Renal cortex interstitium (tissue), 11 donors: ENCODE measurements around the gene SEL1L3. TPM values are rescaled to one million over a fixed set of nuclear protein-coding genes. Genes with fewer than 3 reads are reported as not detected.

Experiments
- DNase-seq, 11 donors: peaks; one replicate each; pipeline ENCODE4 v3.0.0-alpha.2; 2013; ENCODE audit warnings: low read depth in 9 of 11, low spot score in 4 of 11; ENCODE audit errors: extremely low read depth in 1 of 11
- polyA plus RNA-seq, 3 donors: library from polyadenylated mRNA; unstranded; fragments of 120-200 nt; gene quantifications; one replicate each; pipeline ENCODE4 v1.2.1, GENCODE V29; 2013; ENCODE audit not compliant: insufficient read length in 3 of 3

The SEL1L3 gene
- polyA plus RNA-seq, 3 donors: 20.8 to 23.7 (median 23.2) TPM

DNA sequence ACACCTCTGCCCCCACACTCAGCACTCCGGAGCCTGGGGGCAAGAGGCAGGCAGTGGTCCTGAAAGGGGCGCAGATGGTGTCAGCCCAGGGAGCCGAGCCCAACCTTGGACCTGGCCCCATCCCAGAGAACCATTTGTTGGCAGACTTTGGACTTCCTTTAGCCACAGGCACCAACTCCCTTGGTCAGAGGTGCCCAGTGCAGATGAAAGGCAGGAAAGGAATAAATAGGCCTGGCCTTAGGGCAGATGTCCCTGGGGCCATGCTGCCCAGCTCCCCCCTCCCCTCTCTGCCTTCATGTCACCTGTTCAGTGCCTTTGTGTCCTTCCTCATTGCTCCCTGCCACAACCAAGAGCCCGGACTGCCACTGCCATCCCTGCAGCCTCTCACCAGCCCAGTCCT lies 52.8 kb downstream of the SEL1L3 start:
- no peak for DNase-seq

DNA sequence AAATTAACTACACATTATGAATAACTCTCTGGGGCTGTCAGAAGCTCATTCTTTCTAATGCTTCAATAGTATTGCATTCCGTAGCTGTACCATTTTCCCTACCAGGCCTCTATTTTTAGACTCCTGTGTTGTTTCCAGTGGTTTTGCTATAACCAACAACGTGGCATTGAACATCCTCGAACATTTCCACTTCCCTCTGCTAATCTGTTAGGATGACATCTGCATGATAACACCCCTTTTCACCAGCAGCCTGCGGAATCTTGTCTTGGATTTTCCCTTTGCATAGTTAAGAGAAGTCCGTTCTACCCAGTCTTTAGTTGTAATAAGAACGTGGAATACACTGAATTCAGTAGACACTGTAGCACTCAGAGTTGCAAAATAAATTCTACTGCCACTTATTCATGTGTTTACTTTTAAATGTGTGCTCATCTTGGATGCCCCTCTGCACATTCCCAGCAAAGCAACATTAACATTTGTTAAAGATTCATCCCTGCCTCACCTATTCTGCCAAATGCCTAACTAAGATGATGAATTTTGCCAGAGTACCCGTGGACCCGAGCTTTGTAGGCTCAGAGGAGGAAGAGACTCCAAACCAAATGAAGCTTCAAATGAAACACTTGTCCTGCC lies 55.6 kb downstream of the SEL1L3 start:
- DNase-seq: no peak

DNA sequence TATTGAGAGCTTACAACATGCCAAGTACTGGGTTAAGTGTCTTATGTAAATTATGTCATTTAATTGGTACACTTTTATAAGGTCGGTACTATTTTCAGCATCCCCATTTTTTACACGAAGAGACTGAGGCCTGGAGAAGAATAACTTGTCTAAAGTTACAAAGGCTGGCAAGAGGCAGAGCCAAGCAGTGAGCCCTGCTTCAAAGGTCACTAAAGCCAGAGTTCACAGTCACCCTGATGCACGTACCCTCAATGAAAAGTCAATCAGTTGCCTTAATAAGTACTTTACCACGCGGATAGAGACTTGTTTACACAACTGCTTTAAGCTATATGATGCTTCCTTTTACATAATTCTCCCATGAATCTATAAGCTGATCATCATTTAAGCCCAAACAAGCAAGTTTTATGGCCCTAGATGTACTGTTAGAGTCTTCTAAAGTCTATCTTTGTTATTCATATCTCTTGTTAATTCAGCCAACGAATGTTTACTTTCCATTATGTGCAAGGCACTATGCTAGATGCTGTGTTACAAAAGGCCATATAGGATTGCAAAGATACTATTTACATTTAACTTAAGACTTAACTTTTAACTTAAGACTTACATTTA lies 57.4 kb downstream of the SEL1L3 start:
- no peak for DNase-seq

DNA sequence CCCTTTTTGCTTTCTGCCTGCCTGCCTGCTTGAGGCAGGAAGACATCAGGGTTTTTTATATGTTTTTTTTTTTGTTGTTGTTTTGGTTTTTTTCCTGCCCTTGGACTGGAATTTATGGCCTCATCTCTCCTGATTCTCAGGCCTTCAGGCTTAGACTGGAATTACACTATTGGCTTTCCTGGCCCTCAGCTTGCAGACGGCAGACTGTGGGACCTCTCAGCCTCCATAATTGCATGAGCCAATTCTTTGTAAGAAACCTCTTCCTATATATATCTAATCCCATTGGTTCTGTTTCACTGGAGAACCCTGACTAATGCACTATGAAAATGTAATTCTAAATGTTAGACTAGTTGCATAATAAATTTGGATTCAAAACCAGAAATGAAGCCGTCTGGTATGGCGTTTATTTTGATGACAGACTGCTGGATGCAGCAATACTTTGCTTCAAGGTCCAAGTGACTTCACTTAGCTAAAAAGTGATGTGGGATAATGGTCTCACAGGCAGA lies 59.0 kb downstream of the SEL1L3 start:
- DNase-seq: no peak

DNA sequence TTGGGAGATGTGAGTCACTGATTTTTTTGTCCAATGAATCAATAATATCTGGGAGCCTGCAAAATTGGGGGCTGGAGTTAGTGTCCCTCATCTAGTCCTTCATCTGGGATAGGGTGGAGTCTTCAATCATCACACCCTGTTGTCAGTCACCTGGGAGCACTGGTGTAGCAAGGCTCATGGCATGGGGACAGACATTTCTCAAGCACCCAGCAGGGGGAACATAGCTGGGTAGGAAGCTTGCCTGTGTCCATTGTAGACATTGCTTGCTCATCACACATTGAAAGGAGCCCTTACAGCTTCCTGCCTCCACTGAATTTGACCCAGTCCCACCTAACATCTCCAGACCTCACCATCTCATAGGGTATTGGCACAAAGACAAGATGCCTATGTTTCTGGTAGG lies 61.2 kb downstream of the SEL1L3 start:
- DNase-seq: no peak

DNA sequence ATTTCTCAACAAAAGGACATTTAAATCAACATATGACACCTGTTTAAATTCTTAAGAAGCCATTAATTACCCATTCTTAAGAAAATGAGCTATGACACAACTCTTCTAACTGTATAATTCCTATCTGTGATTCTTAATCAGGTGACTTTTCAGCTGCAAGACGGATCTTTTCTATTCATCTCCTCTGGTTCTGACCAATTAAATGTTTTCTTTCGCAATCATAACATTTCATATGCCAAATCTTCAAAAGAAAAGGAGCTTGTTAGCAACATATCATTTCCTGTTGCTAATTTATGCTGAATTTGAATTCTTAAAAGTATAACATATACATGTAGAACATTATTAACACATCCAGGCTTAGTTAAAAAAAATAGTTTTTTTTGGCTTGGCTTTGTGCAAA lies 62.5 kb downstream of the SEL1L3 start:
- DNase-seq: no peak

DNA sequence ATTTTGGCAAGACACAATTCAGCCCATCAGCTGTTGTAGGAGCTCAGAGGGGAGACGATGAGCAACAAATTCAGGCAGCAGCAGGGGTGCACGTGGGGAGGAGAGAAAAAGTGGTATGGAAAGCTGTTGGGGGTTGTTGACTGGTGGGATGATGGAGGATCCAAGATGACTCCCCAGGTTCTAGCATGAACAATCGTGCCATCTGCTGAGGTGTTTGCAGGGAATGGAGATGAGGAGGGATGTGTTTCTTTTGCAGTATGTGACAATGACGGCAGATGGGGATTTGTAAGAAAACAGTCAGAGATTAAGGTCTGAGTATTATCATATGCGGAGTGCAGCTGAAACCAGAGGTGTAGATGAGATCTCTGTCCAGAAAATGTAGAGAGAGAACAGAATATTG lies 63.3 kb downstream of the SEL1L3 start:
- DNase-seq: no peak

DNA sequence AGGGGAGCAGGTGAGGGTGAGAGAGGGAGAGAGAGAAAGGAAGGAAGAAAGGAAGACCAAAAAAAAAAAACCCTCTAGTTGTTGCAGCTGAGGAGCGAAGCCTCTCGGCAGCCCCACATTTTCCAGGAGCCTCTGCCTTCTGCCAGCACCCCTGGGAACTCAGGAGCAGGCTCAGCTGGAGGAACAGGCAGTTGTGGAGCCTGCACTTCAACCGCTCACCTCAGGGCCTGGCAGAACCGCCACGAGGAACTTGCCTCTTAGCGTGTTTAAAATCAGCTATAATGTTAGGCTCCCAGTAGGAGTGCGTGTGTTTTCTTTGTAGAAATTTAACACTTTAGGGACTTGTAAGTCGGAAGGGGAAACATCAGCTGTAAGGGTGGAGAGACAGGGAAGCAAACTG lies 65.7 kb downstream of the SEL1L3 start:
- DNase-seq: no peak

DNA sequence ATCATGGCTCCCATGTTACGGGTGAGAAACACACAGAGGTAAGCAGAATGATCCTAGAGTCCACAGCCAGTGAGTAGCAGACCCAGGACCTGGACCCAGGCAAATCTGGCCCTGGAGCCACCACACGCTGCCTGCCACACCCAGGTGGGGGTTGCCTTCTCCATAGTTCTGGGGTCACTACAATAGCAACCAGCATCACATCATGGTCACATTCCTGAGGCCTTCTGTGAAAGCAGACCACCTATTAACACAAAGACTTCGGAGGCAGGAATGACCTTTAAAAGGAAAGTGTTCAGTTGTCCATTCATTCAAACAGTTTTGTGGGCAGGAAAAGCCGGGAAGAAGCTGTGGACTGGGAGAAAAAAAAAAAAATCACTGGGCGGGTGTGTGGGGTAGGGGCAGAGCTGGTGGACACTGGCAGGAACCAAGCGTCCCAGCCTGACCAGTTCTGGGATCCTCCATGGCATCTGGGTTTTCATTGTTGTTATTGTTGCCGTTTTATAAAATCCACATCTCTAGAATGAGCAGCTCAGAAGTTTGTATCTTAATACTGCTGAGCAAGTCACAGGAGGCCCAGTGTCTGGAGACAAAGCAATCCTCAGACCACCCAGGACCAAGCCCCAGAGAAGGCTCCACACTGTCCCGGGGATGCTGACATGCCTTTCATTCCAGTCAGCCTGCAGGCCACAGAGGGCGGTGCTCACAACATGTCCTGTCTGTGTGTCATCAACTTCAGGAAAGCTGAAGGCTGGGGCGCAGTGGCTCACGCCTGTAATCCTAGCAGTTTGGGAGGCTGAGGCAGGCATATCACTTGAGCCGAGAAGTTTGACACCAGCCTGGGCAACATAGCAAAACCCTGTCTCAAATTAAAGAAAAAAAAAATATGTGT lies 67.0 kb downstream of the SEL1L3 start:
- no peak for DNase-seq

DNA sequence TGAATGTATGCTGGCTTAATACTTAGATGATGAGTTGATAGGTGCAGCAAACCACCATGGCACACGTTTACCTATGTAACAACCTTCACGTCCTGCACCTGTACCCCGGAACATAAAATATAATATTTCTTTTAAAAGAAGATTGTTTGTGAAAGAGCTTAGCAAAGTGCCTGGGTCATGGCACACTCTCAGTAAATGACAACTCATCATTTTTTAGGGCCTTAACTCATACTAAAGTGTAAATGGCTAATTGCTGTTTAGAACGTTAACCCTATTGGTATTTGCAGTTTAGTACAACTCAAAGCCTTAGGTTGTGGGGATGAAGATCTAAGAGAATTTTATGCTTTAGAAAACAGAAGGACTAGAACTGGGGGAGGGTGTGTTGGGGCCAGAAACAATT lies 67.7 kb downstream of the SEL1L3 start:
- DNase-seq: no peak

DNA sequence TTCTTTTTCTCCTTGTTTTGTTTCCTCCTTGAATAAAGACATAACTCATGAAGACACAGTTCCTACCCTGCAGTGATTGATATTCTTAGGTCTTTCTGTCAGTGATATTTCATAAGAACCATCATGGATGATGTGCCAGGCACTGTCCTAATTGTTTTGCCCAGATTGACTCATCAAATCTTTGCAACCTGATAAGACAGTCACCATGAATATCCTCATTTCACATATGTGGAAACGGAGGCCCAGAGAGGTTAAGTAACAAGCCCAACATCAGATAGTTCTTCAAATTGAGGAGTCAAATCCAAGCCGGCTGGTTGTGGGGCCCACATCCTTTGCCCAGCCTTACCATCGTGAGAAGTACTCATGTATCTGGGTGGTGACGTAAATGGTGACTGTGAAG lies 69.9 kb downstream of the SEL1L3 start:
- no peak for DNase-seq

DNA sequence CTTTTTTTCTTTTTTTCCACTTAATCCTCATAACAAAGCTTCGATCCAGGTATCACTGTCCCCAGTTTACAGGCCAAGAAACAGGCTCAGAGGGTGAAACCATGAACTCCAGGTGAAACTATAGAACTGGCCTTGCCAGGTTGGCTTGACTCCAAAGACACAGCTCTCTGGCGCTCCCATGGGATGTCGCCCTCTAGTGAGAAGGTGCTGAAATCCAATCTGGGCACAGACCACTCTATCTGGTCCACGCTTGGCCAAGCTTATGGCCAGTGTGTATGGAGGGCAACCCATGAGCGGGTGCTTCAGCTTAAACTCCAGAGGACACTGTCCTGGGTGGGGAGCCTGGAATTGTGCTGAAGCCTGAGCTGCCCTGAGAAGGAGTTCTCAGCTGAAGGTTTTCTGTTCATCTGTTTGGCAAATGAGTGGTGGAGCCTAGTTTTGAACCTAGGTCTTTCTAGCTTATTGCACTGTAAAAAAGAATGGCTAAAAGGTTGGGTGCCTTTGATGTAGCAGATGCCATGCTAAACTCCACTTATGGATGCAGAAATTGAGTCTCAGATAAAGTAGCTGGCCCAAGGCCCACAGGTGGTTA lies 70.5 kb downstream of the SEL1L3 start:
- no peak for DNase-seq

DNA sequence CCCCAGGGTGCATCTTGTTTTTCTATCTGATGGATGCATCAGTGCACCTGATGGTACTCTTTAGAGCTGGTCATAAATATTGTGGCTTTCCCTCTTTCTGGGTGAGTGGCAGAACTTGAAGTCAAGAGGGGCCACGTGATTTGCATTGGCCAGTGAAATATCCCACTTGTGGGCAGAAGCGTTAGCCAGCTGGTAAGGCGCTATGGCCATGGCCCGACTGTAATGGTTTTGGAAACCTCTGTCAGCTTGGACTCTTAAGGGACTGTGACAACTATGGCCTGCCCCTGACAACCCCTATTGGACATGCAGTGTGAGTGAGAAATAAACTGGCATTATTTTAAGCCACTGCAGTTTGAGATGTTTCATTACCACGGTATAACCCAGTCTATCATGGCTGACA lies 72.8 kb downstream of the SEL1L3 start:
- no peak for DNase-seq

DNA sequence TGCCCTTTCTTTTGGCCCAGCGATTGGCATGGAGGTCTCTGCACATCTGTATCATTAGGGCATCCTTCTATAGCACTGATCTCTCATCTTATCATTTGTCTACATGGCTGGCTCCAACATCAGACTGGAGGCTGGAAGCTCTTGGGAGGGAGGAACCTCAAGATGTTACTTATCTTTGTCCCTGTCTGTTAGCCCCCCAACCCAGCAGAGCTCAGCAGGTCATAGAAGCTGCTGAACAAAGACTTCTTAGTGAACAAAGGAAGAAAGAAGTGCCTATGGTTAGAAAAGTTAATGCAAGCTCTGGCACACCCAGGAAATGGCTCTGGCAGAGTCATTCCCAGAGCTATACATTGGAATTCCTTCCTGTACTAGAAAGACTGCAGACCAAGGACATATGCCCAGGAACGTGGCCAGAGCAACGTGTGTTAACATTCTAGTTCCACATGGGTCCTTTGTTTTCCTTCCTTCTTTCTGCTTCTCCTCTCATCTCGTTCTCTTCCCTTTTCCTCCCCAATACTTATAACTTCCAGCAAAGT lies 74.0 kb downstream of the SEL1L3 start:
- no peak for DNase-seq

DNA sequence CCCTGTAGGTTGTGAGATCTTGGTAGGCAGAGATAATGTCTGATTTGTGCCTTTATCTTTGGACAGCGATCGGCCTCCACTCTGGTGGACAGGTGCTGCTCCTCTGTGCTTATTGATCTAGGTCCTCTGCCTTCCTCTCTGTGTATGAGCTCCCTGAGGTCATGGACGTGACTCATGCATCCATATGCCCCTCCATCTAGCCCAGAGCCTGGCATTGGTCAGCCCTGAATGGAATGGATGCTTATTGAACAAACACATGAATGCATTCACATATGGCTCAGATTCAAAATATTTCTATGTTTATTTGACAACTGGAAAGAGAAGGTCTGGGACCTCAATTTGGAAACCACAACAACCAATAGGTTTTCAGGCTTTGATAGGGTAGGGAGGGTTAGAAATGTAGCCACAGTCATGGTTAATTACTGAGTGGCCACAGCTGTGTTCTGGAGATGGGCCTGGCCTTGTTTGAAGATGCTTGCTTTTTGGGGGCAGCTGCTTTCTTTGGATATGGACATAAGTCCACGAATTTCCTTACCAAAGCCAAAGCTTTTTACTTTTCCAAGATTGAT lies 76.2 kb downstream of the SEL1L3 start:
- peak in 9 of 11 donors; percentile 32 to 64 (median 51) for DNase-seq

DNA sequence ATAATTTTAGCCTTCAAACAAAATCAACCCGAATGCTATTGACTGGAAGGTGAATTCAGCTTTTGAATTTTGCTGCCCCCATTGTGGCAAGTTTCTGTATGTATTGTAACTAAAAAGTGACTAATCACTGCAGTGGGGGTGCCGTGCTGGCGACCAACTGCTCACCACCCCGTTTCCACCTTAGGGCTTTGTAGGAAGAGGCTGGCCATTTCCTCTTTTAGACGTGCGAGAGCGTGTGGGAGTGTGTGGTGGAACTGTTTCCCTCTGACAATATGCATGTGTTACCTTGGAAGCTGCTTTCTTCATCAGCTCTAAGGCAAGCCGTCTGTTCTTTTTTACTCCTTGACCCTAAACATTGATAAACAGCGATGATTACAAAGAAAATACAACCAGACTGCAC lies 78.8 kb downstream of the SEL1L3 start:
- no peak for DNase-seq

DNA sequence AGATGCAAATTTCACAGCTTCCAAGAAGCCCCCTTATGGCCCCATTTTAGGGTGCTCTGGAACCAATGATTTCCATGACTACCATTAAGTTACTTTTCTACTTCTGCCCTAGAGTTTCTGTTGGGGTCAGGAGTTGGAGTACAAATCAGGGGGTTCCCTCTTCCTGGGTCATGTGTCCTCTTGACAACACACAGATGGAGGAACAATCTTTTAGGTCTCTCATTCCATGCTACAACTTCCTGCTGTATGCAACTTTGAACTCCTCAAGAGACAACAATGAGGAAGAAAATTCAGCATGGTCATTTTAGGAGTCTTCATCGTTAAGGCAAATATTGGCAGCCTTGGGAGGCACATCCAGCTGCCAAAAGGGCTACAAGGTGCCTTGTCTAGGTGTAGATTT lies 79.7 kb downstream of the SEL1L3 start:
- DNase-seq: no peak

DNA sequence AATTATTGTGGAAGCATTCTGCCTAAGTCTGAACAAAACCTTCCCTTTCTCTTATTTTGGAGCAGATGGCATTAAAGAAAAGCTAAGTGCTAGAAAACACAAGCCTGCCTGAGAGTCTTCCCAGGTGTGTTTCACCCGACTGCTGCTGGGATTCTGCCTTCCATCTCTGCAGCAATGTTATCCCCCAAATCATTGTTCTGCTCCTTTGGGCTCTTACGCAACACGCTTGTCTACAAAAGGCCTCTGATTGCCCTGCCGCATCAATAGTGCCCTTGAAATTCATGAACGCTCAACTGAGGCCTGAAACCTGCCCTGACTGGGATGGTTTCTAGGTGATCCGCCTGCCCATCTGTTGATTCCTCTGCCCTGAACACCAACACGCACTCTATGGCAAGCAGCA lies 80.3 kb downstream of the SEL1L3 start:
- no peak for DNase-seq

DNA sequence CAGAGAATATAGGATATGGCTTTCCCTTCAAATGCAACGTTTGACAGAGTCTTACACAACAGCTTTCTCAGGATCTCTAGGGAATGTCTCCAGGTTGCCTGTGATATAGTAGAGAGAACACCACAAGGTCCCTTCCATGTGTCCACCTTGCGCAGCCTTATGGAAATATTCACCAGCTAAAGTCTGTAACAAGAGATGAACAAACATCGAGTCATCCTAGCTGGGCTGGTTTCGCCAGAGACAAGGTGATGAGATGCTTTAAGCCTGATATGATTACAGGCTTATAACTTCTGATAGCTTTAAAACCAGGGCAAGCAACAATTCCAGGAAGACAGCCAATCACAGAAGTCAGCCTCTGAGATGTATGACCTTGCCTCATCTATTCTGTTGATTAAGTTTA lies 83.8 kb downstream of the SEL1L3 start:
- DNase-seq: no peak
